AG09319 (cell line): ENCODE results near the gene E2F2.

Experiments
- DNase-seq: peaks from one replicate; pipeline ENCODE4 v3.0.0-alpha.2; 2010; ENCODE audit warnings: low read depth; ENCODE audit errors: extremely low read depth
- CTCF ChIP-seq: IDR thresholded peaks from 2 replicates; pipeline ENCODE4 v1.5.1; 2011; ENCODE audit warnings: low read depth, mild to moderate bottlenecking, inconsistent platforms, low read length, moderate library complexity

Gene E2F2

GRCh38 chr1:23574265-23574754 lies 43.3 kb upstream of the E2F2 start:
- no peak for TF ChIP-seq CTCF
- no peak for DNase-seq

- TF ChIP-seq CTCF: no peak
- no peak for DNase-seq
These were observed 42.6 kb upstream of the E2F2 start for GRCh38 chr1:23573574-23574182.

DNA sequence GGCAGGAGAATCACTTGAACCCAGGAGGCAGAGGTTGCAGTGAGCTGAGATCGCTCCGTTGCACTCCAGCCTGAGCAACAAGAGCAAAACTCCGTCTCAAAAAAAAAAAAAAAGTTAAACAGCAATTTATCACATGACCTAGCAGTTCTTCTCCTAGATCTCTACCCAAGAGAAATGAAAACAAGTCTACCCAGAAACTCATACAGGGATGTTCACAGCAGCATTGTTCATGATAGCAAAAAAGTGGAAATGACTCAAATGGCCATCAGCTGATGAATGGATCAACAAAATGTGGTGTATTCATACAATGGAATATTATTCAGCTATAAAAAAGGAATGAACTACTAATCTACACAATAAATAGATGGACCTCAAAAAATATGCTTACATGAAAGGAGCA lies 40.4 kb upstream of the E2F2 start:
- TF ChIP-seq CTCF: no peak
- no peak for DNase-seq

DNA sequence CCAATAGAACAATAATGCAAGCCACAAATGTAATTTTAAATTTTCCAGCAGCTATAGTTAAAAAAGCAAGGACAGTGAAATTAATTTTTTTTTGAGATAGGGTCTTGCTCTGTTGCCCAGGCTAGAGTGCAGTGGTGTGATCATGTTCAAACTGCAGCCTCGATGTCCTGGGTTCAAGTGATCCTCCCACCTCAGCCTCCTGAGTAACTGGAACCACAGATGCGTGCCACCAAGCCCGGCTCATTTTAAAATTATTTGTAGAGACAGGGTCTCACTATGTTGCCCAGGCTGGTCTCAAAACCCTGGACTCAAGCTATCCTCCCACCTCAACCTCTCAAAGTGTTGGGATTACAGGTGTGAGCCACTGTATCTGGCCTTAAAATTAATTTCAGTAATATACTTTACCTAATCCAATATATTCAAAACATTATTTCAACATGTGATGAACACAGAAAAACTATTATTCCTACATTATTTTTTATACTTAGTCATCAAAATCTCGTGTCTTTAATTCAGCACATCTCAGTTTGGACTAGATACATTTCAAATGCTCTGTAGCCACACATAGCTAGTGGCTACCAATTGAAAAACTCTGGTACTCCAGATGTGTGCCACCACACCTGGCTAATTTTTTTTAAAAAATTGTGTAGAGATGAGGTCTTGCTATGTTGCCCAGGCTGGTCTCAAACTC lies 39.1 kb upstream of the E2F2 start:
- no peak for DNase-seq
- no peak for TF ChIP-seq CTCF

GRCh38 chr1:23568608-23569383 lies 37.8 kb upstream of the E2F2 start:
- TF ChIP-seq CTCF: no peak
- no peak for DNase-seq

- no peak for DNase-seq
- no peak for TF ChIP-seq CTCF
These were observed 37.1 kb upstream of the E2F2 start for GRCh38 chr1:23567996-23568607.
